ENCODE data around the gene PDE3A.

DNA sequence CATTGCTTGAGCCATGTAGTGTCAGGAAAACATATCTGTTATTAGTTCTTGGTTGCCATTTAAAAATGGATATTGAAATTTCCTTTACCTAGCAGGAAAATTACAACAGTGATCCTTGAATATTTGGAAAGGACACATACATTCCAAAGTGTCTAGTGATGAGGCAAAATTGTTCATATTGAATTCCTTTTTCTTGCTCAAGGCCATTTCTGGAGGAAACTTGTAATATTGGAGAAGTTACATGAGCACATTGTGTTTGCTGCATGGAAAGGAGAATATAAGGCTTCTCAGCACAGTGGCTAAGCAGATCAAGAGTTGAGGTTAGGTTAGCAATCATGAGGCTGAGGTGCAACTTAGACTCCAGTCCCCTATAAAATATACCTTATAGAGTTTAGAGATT is 121.9 kb downstream of the PDE3A start:
- TF ChIP-seq, protein P1, sequence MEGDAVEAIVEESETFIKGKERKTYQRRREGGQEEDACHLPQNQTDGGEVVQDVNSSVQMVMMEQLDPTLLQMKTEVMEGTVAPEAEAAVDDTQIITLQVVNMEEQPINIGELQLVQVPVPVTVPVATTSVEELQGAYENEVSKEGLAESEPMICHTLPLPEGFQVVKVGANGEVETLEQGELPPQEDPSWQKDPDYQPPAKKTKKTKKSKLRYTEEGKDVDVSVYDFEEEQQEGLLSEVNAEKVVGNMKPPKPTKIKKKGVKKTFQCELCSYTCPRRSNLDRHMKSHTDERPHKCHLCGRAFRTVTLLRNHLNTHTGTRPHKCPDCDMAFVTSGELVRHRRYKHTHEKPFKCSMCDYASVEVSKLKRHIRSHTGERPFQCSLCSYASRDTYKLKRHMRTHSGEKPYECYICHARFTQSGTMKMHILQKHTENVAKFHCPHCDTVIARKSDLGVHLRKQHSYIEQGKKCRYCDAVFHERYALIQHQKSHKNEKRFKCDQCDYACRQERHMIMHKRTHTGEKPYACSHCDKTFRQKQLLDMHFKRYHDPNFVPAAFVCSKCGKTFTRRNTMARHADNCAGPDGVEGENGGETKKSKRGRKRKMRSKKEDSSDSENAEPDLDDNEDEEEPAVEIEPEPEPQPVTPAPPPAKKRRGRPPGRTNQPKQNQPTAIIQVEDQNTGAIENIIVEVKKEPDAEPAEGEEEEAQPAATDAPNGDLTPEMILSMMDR (conservative IDR thresholded peaks at IDR 0.05; ENCODE audit: low read length), result no peak
- no peak for TF ChIP-seq EZH2phosphoT487 (IDR thresholded peaks at IDR 0.05; ENCODE audit: borderline replicate concordance)

All from Loucy (cell line).